Vagina (tissue), 2 donors: ENCODE results near the gene SPEG. TPM values are rescaled to one million over a fixed set of nuclear protein-coding genes. Genes with fewer than 3 reads are reported as not detected.

ENCODE experiments used
- DNase-seq, 2 donors: peaks; one replicate each; pipeline ENCODE4 v3.0.0-alpha.2; 2017; ENCODE audit errors: extremely low spot score in 2 of 2
- H3K27ac ChIP-seq: fragments of 200-600 bp; sonication (generic); one replicate; pipeline ENCODE4 v1.5.1; 2019
- H3K27me3 ChIP-seq: fragments of 200-600 bp; sonication (generic); one replicate; pipeline ENCODE4 v1.5.1; 2019
- H3K36me3 ChIP-seq, 2 donors: fragments of 200-600 bp; sonication (generic); one replicate each; pipeline ENCODE4 v1.5.1; 2017 to 2019
- H3K4me1 ChIP-seq: fragments of 200-600 bp; sonication (generic); one replicate; pipeline ENCODE4 v1.5.1; 2019
- H3K4me3 ChIP-seq, 2 donors: fragments of 200-600 bp; sonication (generic); 1 replicate in 1 of 2; 2 replicates in 1 of 2; pipeline ENCODE4 v1.5.1; 2016 to 2019
- H3K9me3 ChIP-seq: fragments of 200-600 bp; sonication (generic); one replicate; pipeline ENCODE4 v1.5.1; 2019
- CTCF ChIP-seq, 3 experiments: fragments of 450-650 bp in 2 of 3; fragments of 200-600 bp in 1 of 3; sonication (generic) in 1 of 3; IDR thresholded peaks; one replicate each; pipeline ENCODE4 v1.5.1; 2017 to 2019; ENCODE audit warnings: antibody characterized with exemption in 3 of 3, mild to moderate bottlenecking in 2 of 3, moderate library complexity in 2 of 3
- POLR2A ChIP-seq, 2 donors: fragments of 450-650 bp; IDR thresholded peaks; one replicate each; pipeline ENCODE4 v1.6.1; 2017; ENCODE audit warnings: antibody characterized with exemption in 2 of 2, mild to moderate bottlenecking in 2 of 2, moderate library complexity in 2 of 2
- POLR2AphosphoS5 ChIP-seq, 2 donors: sonication (generic); formaldehyde crosslinking; IDR thresholded peaks; one replicate each; pipeline ENCODE4 v1.9.0; 2017; ENCODE audit warnings: antibody characterized with exemption in 2 of 2, mild to moderate bottlenecking in 2 of 2, low read depth in 1 of 2; ENCODE audit not compliant: insufficient read depth in 1 of 2
- intact Hi-C: fragments of 100-400 bp; cut with DNase I; formaldehyde crosslinking; loops from one replicate; pipeline ENCODE4 v1.15.1; 2023
- total RNA-seq: library from RNA; depleted of rRNA; stranded (reverse); fragments of >200 nt; gene quantifications from one replicate; pipeline ENCODE4 v1.2.3, GENCODE V29; 2016

Gene SPEG
- total RNA-seq, 1 donor from 2014 or later = 28.2 TPM

GRCh38 chr2:219526320-219527075 lies 91.9 kb downstream of the SPEG start:
- no peaks in the 10 kb centered on the region for H3K36me3 ChIP-seq
- TF ChIP-seq POLR2AphosphoS5 (IDR thresholded peaks at IDR 0.05; ENCODE audit: insufficient read depth in 1 of 2, low read depth in 1 of 2) = no peak
- no peaks in the 10 kb centered on the region for H3K27me3 ChIP-seq
- no peaks in the 10 kb centered on the region for H3K9me3 ChIP-seq
- H3K4me1 ChIP-seq = peaks cover 19% of the 10 kb centered on the region
- no peak for DNase-seq
- no peak overlapping the region for H3K4me3 ChIP-seq
- intact Hi-C loops = loop anchor here (2.0 to 5.0 kb wide), 2 partner anchors 54 to 122 kb away; no protein-coding TSS in a partner anchor
- H3K27ac ChIP-seq = no peak overlapping the region

- Histone ChIP-seq H3K36me3 (no peaks in the 10 kb centered on the region), H3K4me3 (no peak overlapping the region), H3K27ac (no peak overlapping the region), H3K9me3 (no peaks in the 10 kb centered on the region), H3K4me1 (peaks cover 14% of the 10 kb centered on the region), H3K27me3 (no peaks in the 10 kb centered on the region)
- intact Hi-C loops = loop anchor here (2.0 to 5.0 kb wide), 2 partner anchors 55 to 122 kb away; no protein-coding TSS in a partner anchor
- no peak for DNase-seq
- no peak for TF ChIP-seq POLR2A (IDR thresholded peaks at IDR 0.05)
- no peak for TF ChIP-seq CTCF (IDR thresholded peaks at IDR 0.05)
- TF ChIP-seq POLR2AphosphoS5 (IDR thresholded peaks at IDR 0.05; ENCODE audit: insufficient read depth in 1 of 2, low read depth in 1 of 2) = no peak
Observed at GRCh38 chr2:219527076-219527394, 92.4 kb downstream of the SPEG start.

GRCh38 chr2:219527472-219527871 lies 92.8 kb downstream of the SPEG start:
- intact Hi-C loops = loop anchor here (2.0 to 5.0 kb wide), 2 partner anchors 55 to 123 kb away; no protein-coding TSS in a partner anchor
- peaks cover 10% of the 10 kb centered on the region for H3K4me1 ChIP-seq
- no peaks in the 10 kb centered on the region for H3K36me3 ChIP-seq
- H3K4me3 ChIP-seq = no peak overlapping the region
- no peaks in the 10 kb centered on the region for H3K27me3 ChIP-seq
- no peaks in the 10 kb centered on the region for H3K9me3 ChIP-seq
- H3K27ac ChIP-seq = no peak overlapping the region
- no peak for DNase-seq
- TF ChIP-seq CTCF (IDR thresholded peaks at IDR 0.05) = no peak
- no peak for TF ChIP-seq POLR2A (IDR thresholded peaks at IDR 0.05)
- TF ChIP-seq POLR2AphosphoS5 (IDR thresholded peaks at IDR 0.05; ENCODE audit: insufficient read depth in 1 of 2, low read depth in 1 of 2) = no peak

GRCh38 chr2:219530048-219530963 lies 95.7 kb downstream of the SPEG start:
- no peak for DNase-seq
- H3K4me1 ChIP-seq = no peaks in the 10 kb centered on the region
- intact Hi-C loops = no loop called here
- H3K9me3 ChIP-seq = no peaks in the 10 kb centered on the region
- peak overlapping the region in 1 of 2 donors; percentile 36 for H3K4me3 ChIP-seq
- no peaks in the 10 kb centered on the region for H3K27me3 ChIP-seq
- no peaks in the 10 kb centered on the region for H3K36me3 ChIP-seq
- TF ChIP-seq CTCF (IDR thresholded peaks at IDR 0.05) = peak; percentile 94 to 99 (median 99)
- TF ChIP-seq POLR2AphosphoS5 (IDR thresholded peaks at IDR 0.05; ENCODE audit: insufficient read depth in 1 of 2, low read depth in 1 of 2) = peak; percentile 34 to 52
- TF ChIP-seq POLR2A (IDR thresholded peaks at IDR 0.05) = no peak
- H3K27ac ChIP-seq = no peak overlapping the region

- H3K27ac ChIP-seq = no peak overlapping the region
- no peaks in the 10 kb centered on the region for H3K9me3 ChIP-seq
- no peaks in the 10 kb centered on the region for H3K36me3 ChIP-seq
- no peaks in the 10 kb centered on the region for H3K4me1 ChIP-seq
- intact Hi-C loops = loop anchor here (2.0 kb wide), 1 partner anchor 131 kb away; no protein-coding TSS in a partner anchor
- H3K4me3 ChIP-seq = no peak overlapping the region
- TF ChIP-seq POLR2AphosphoS5 (IDR thresholded peaks at IDR 0.05; ENCODE audit: insufficient read depth in 1 of 2, low read depth in 1 of 2) (no peak), CTCF (IDR thresholded peaks at IDR 0.05) (no peak), POLR2A (IDR thresholded peaks at IDR 0.05) (no peak)
- DNase-seq = no peak
- H3K27me3 ChIP-seq = no peaks in the 10 kb centered on the region
Observed at GRCh38 chr2:219531639-219532377, 97.2 kb downstream of the SPEG start.
